Choroid plexus epithelial cell (primary cell): ENCODE results near the gene TNNC1.

Experiments used
- DNase-seq: peaks from one replicate; pipeline ENCODE4 v3.0.0-alpha.2; 2010; ENCODE audit warnings: low read depth
- H3K4me3 ChIP-seq: 2 replicates; pipeline ENCODE4 v1.5.1; 2011; ENCODE audit warnings: low read depth, mild to moderate bottlenecking, control low read depth, low read length, moderate library complexity
- TF ChIP-seq, protein P1 (sequence below): conservative IDR thresholded peaks from 2 replicates; pipeline ENCODE4 v1.5.1; 2011; ENCODE audit warnings: low read depth, mild to moderate bottlenecking, control low read depth, inconsistent platforms, low read length, moderate library complexity

Gene TNNC1

DNA sequence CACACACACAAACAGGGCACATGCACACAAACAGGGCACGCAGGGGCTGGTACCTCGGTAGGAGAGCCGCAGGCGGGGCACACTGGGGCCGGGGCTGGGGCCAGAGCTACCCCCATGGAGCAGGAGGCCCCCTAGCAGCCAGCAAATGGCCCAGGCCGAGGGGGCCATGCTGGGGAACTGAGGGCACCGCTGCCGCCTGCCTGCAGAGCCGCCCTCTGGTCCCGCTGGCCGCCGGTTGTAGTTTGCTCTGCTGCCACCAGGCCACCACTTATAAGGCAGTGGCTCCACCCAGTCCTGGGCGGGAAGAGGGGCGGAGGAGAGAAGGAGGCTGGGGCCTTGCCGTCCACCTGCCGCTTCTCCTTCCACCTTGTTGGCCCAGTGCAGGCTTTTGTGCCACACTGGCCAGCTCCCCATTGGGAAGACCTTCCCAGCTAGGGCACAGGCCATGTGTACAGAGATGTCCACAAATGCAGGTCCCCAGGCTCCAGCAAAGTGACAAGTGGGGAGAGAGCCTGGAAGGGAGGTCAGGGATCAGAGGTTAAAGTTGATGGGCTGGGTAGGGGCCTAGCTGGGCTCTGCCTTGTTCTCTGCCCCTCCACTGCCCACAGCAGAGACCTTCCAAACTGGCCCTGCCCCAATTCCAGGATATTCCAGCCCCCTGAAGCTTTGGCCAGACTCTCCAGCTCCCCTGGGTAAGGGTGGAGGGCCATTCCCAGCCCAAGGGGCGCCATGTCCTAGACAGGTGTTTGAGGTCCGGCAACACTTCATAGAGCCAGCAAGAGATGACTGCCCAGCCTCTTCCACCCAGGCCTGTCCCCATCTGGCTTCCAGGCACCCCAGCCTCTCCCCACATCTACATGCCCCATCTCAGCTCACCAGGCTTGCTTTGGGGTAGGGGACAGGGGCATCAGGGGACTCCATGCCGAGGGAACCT, 8.7 kb downstream of the TNNC1 start, which contains the start of gene SEMA3G:
SEMA3G (minus strand) TSS at position 244 of the 934 bp plus-strand sequence; CDS start at position 168, 76 bp downstream.
- TF ChIP-seq, protein P1, sequence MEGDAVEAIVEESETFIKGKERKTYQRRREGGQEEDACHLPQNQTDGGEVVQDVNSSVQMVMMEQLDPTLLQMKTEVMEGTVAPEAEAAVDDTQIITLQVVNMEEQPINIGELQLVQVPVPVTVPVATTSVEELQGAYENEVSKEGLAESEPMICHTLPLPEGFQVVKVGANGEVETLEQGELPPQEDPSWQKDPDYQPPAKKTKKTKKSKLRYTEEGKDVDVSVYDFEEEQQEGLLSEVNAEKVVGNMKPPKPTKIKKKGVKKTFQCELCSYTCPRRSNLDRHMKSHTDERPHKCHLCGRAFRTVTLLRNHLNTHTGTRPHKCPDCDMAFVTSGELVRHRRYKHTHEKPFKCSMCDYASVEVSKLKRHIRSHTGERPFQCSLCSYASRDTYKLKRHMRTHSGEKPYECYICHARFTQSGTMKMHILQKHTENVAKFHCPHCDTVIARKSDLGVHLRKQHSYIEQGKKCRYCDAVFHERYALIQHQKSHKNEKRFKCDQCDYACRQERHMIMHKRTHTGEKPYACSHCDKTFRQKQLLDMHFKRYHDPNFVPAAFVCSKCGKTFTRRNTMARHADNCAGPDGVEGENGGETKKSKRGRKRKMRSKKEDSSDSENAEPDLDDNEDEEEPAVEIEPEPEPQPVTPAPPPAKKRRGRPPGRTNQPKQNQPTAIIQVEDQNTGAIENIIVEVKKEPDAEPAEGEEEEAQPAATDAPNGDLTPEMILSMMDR = peak; percentile 62
- DNase-seq = peak; percentile 65
- no peak within 1 kb of the TSS for H3K4me3 ChIP-seq

DNA sequence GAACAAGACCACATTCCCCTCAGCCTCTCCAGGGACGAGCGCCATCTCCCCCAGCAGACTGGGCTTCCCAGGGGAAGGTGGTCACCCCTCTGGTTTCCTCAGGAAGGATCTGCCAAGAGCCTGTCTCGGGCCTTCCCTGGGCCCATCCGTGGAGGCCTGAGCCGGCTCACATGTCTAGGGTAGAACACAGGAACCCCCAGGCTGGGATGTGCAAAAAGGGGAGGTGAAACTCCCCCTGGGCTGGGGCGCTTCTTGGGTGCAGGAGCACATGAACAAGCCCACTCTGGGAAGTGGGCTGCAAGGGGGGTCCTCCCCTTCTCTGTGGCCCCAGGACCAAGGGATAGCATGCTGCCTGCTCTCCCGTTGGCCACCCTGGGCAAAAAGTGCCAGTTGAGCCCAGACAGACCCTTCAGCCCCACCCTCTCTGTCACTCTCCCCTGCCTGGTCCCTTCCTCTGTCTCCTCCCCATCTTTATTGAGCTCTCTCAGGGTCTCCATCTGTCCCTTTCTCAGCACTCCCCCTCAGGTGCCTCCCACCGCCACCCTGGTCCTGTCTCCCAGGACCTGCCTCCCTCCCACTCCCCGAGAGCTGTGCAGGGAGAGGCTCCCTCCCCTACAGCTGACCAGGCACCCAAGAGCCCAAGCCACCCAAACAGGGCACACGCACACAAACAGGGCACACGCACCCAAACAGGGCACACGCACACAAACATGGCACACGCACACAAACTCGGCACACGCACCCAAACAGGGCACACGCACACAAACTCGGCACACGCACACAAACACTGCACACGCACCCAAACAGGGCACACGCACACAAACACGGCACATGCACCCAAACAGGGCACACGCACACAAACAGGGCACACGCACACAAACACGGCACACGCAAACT, 9.8 kb downstream of the TNNC1 start:
- DNase-seq = no peak
- no peak overlapping the region for H3K4me3 ChIP-seq
- TF ChIP-seq, protein P1 = no peak

GRCh38 chr3:52443268-52443610, 10.6 kb downstream of the TNNC1 start:
- TF ChIP-seq, protein P1 = no peak
- H3K4me3 ChIP-seq = no peak overlapping the region
- no peak for DNase-seq

DNA sequence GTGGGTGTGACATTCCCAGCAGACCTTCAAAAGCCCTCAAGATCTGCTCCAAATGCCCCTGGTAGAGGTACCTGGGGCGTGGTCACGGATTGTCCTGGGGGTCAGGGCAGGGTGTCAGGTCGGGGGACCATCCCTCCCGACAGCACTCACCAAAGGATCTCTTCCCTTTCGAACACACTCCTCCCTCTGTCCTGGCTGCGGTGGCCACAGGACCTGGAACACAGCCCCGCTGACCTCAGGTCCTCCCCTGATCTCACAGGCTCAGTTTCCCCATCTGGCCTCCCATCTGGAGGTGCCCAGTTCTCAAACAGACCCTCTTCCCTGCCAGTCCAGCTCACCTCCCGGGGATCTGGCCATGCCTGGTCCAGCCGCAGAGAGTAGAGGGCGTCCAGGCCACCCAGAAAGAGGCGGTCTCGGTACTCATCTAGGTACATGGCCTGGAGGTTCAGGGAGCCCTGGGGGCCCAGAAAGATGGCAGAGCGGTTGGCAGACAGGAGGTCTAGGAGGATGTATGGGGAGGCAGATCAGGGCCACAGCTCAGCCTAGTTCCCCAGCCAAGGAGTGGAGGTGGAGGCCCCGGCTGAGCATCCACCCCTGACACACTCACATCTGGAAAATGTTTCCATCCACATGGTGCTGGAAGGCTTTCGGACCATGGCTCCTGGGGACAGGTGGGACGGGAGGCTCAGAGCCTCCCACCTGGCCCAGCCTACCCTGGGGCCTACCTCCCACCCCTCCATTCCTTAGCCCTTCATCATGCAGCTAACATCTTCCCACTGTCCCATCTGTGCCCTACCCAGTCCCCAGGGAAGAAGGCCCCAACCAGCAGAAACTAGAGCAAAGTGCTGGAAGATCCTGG, 11.2 kb downstream of the TNNC1 start:
- no peak overlapping the region for H3K4me3 ChIP-seq
- no peak for DNase-seq
- TF ChIP-seq, protein P1 = no peak

GRCh38 chr3:52441772-52442332, 12.0 kb downstream of the TNNC1 start:
- TF ChIP-seq, protein P1 = no peak
- H3K4me3 ChIP-seq = no peak overlapping the region
- no peak for DNase-seq

DNA sequence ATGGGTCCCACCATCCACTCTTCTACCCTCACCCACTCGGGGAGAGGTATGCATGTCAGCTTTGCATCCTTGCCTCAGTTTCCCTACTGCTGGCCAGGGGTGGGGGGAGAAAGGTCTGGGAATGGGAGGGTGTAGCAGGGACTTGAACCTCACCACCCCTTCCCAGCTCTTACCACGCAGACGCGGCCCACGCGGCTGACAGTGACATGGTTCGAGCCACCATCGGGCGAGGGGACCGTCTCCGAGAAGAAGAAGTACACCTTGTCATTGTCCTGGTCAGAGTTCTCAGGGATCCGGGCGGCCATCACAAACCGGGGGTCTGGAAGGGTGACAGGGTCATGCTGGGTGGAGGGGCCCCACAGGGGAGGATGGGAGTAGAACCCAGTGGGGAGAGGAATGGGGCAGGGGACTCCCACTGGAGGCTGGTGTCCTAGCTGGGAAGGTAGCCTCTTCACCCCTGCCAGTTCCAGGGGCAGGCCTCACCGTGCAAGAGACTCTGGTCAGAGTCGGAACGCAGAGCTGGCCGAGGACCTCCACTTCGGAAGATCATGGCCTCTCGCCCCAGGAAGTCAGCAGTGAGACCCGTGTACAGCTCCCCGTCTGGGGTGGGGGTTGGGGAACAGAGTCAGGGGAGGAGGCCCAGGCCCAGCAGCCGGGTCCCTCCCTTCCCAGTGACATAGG, 12.6 kb downstream of the TNNC1 start:
- TF ChIP-seq, protein P1 = no peak
- H3K4me3 ChIP-seq = no peak overlapping the region
- no peak for DNase-seq
